Measurements from ENCODE around the gene CBFA2T3.
"Not testable (repeated sequence)": the region's sequence is repeated elsewhere in the genome, so short reads cannot be mapped to it uniquely, and the experiment has no call there.

CBFA2T3 gene

GRCh38 chr16:88922114-88922825, 54.7 kb downstream of the CBFA2T3 start:
- TF ChIP-seq CTCF (conservative IDR thresholded peaks at IDR 0.05; ENCODE audit: control insufficient read depth, insufficient read depth, low read depth, low read length), result no peak
- peak; percentile 55 for DNase-seq (ENCODE audit: low read depth)
- no peak overlapping the region for H3K4me3 ChIP-seq (ENCODE audit: control insufficient read depth, low read depth, low read length)

- no peak for DNase-seq (ENCODE audit: low read depth)
- no peak overlapping the region for H3K4me3 ChIP-seq (ENCODE audit: control insufficient read depth, low read depth, low read length)
- no peak for TF ChIP-seq CTCF (conservative IDR thresholded peaks at IDR 0.05; ENCODE audit: control insufficient read depth, insufficient read depth, low read depth, low read length)
These were observed 55.4 kb downstream of the CBFA2T3 start for GRCh38 chr16:88921591-88921990.

DNA sequence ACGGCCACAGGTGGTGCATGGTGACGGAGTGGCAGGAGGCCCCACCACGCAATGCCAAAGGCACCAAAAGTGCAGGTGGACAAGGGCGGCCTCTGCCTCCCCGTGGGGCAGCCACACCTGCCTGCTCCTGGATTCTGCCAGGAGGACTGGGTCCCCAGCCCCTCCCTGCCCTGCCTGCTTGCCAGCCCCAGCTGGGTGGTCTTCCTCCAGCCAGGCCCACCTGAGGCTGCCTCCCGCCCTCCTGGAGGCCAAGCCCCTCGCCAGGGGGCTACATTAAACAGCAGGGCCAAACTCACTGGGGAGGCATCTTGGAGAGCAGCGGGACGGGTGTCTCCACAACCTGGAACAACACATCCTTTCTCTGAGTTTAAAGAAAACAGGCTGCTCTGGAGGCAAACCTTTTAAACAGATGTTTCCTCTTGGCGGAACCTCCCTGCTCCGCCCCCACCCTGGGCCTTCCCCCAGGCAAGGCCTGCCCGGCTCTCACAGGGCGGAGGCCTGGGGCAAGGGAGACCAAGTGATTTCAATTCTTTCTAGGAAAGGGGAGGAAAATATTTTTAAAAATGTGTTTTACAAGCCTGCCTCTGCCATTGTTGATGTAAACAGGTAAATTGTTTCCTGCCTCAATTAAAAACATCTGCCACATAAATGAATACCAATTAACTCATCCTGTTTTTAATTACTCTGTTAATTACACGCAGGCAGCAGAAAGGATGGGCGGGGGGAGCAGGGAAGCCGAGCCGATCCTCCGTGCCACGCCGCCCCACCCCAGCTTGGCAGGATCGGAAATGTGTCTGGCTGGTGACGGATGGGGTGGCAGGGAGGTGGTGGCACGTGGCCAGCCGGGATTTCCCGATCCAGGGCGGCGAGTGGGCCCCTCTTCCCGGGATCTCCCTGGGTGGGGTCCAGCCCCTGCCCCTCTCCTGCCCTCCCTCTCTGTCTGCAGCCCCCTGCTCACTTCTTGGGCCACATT, 56.1 kb downstream of the CBFA2T3 start:
- no peak for TF ChIP-seq CTCF (conservative IDR thresholded peaks at IDR 0.05; ENCODE audit: control insufficient read depth, insufficient read depth, low read depth, low read length)
- no peak overlapping the region for H3K4me3 ChIP-seq (ENCODE audit: control insufficient read depth, low read depth, low read length)
- DNase-seq (ENCODE audit: low read depth), result peak; percentile 73

DNA sequence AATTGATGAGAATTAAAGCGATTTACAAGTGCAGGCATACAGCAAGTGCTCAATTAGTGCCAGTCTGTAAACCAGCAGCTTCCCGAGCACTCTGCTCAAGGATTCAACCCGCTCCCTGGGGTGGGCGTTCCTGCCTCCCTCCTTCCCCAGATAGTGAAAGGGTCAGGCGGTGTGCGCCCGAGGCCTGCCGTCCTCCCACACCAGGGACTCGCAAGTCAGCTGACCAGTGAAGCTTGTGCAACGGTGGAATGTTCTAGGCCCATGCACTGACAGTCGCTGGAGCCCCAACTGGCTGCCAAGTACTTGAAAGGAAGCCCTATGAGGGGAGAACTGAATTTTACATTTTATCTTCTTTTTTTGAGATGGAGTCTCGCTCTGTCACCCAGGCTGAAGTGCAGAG, 57.1 kb downstream of the CBFA2T3 start:
- DNase-seq (ENCODE audit: low read depth), result no peak
- no peak overlapping the region for H3K4me3 ChIP-seq (ENCODE audit: control insufficient read depth, low read depth, low read length)
- TF ChIP-seq CTCF (conservative IDR thresholded peaks at IDR 0.05; ENCODE audit: control insufficient read depth, insufficient read depth, low read depth, low read length), result no peak

GRCh38 chr16:88918896-88919295, 58.1 kb downstream of the CBFA2T3 start:
- not testable (repeated sequence) for DNase-seq (ENCODE audit: low read depth); H3K4me3 ChIP-seq (ENCODE audit: control insufficient read depth, low read depth, low read length)

GRCh38 chr16:88917915-88918627, 58.9 kb downstream of the CBFA2T3 start:
- DNase-seq (ENCODE audit: low read depth), result no peak
- H3K4me3 ChIP-seq (ENCODE audit: control insufficient read depth, low read depth, low read length), result no peak overlapping the region
- TF ChIP-seq CTCF (conservative IDR thresholded peaks at IDR 0.05; ENCODE audit: control insufficient read depth, insufficient read depth, low read depth, low read length), result no peak
